ENCODE results near the gene TSPAN5.

The TSPAN5 gene

DNA sequence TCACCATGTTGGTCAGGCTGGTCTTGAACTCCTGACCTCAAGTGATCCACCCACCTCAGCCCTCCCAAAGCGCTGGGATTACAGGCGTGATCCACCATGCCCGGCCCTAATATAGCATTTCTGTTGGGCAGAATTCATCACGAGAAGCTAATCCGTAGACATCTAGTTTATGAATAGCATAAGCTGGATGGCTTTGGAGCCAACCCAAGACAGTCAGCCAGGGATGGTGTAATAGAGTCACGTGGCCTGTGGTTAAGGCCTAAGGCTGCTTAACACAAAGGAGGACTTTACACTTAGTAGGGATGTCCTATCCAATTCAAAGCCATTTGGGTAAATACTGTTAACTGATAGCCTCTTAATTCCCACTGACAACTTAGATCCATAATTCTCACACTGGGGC lies 223.6 kb downstream of the TSPAN5 start:
- DNase-seq, result no peak

DNA sequence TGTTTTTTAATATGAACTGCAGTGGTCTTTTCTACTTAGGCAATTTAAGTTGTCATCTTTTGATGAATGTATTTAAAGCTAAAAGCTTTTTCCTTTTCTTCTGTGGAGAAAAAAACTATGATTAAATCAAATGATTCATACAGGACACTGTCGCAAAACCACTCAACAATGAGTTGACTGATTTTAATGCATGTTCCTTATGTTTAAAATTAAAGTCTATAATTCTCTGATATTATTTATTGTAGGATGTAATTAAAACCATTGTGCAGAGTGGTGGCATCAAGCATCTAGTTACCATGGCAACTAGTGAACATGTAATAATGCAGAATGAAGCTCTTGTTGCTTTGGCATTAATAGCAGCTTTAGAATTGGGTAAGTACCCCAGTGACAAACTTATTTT lies 224.7 kb downstream of the TSPAN5 start:
- no peak for DNase-seq

DNA sequence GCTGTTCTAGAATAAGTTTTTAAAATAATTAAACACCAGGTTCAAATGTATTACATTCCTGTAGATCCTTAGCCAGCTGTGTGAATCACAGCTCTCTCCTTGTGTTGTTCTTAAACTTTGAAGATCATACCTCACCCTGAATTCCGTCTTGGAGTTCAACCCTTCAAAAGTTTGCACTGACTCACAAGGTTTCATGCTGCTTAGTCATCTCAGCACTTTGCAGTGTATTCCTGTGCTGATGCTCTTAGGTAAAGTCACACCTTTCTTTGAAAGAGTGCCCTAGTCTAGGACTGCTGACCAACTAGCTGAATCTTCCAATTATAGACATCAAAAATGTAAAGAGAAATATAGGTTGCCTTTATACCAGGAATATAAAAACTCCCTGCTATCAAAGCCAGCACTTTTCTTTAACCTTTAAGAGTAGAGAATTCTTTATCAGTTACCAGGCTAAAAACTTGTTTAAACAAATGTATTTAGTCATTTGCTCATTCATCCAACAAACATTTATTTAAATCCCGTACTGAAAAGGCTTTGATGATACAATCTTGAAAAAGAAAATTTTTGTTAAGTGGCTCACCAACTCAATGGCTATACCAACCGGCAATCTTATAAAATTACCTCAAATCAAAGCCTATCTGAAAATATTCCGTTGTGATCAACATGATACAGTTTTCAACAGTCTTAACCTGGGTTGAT lies 227.6 kb downstream of the TSPAN5 start:
- no peak for DNase-seq

DNA sequence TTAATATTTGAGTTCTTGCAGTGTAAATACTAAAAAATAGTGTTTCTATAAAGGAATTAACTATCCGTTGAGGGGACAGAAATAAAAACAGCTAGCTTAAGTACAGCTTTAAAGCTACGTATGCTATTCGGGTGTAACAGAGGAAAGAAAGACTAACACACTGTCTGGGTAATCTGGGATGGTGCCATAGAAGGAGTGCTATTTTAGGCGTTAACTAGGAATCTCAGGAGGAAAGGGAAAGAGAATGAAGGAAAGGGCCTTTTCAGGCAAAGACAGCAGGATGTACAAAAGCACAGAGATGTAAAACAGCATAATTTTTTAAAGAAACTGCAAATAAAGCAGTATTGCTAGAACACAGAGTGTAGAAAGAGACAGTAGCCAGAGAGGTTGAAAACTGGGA lies 235.4 kb downstream of the TSPAN5 start:
- no peak for DNase-seq

DNA sequence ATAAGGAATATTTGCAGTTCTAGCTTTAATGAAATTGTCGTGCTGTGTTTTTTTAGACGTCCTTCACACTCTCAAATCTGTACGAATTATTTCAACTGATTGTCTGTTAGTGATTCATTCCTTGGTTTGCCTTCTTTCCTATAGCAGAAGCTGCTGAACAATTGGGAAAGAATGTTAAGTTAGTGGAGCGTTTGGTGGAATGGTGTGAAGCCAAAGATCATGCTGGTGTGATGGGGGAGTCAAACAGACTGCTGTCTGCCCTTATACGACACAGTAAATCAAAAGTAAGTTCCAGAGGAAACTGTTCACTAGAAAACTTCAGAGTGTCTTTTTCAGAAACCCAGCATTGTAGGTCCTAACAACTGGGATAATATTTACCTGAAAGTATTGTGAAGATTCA lies 237.3 kb downstream of the TSPAN5 start:
- DNase-seq, result no peak

Data from NCI-H345 (cell line).